DOHH2 (cell line): ENCODE data around the gene TERT.

Source experiments
- CTCF ChIP-seq: fragments of 200-600 bp; sonication (generic); IDR thresholded peaks from one replicate; pipeline ENCODE4 v1.5.1; 2014; ENCODE audit warnings: antibody characterized with exemption, mild to moderate bottlenecking, low read depth, low read length; ENCODE audit not compliant: poor library complexity, severe bottlenecking
- EZH2phosphoT487 ChIP-seq: fragments of 200-600 bp; sonication (generic); IDR thresholded peaks from 2 replicates; pipeline ENCODE4 v1.6.1; 2017; ENCODE audit warnings: borderline replicate concordance, mild to moderate bottlenecking, antibody characterized with exemption, low read length, moderate library complexity, mixed read lengths

- TF ChIP-seq CTCF (no peak), EZH2phosphoT487 (no peak)
These were observed 42.8 kb upstream of the TERT start for GRCh38 chr5:1337489-1338195.
